Effector memory CD4-positive, alpha-beta T cell (primary cell): Measurements from ENCODE around the gene ARHGAP4.

Experiments
- DNase-seq, 3 donors: peaks; one replicate each; pipeline ENCODE4 v3.0.0-alpha.2; 2020
- H3K27ac ChIP-seq: 2 replicates; pipeline ENCODE4 v1.7.0; 2013; ENCODE audit warnings: mild to moderate bottlenecking, low read length, moderate library complexity; ENCODE audit not compliant: insufficient read depth, poor library complexity, severe bottlenecking
- H3K27me3 ChIP-seq: replicated peaks from 2 replicates; pipeline ENCODE4 v1.7.0; 2013; ENCODE audit warnings: mild to moderate bottlenecking, low read length; ENCODE audit not compliant: insufficient read depth, control insufficient read depth, poor library complexity, severe bottlenecking
- H3K36me3 ChIP-seq: 2 replicates; pipeline ENCODE4 v1.7.0; 2013; ENCODE audit warnings: mild to moderate bottlenecking, low read length, moderate library complexity; ENCODE audit not compliant: control insufficient read depth, insufficient read depth
- H3K4me1 ChIP-seq: 2 replicates; pipeline ENCODE4 v1.7.0; 2013; ENCODE audit warnings: low read length, mild to moderate bottlenecking; ENCODE audit not compliant: control insufficient read depth, insufficient read depth, poor library complexity, severe bottlenecking
- H3K4me3 ChIP-seq: 2 replicates; pipeline ENCODE4 v1.7.0; 2013; ENCODE audit warnings: low read length, low read depth, mild to moderate bottlenecking; ENCODE audit not compliant: insufficient read depth, poor library complexity, severe bottlenecking
- H3K9me3 ChIP-seq: 2 replicates; pipeline ENCODE4 v1.7.0; 2013; ENCODE audit warnings: mild to moderate bottlenecking, low read length, moderate library complexity; ENCODE audit not compliant: control insufficient read depth

ARHGAP4 gene

GRCh38 chrX:153944800-153945150 is 18.7 kb upstream of the ARHGAP4 start:
- peak overlapping the region; percentile 23 for H3K4me3 ChIP-seq
- H3K27ac ChIP-seq = no peak overlapping the region
- no peaks in the 10 kb centered on the region for H3K27me3 ChIP-seq
- H3K9me3 ChIP-seq = no peaks in the 10 kb centered on the region
- peaks cover 16% of the 10 kb centered on the region for H3K4me1 ChIP-seq
- DNase-seq = no peak
- H3K36me3 ChIP-seq = peaks cover 5% of the 10 kb centered on the region

- no peak for DNase-seq
- H3K4me3 ChIP-seq = peak within 1 kb of the TSS; percentile 23
- peaks cover 16% of the 10 kb centered on the region for H3K4me1 ChIP-seq
- H3K27ac ChIP-seq = peak within 1 kb of the TSS; percentile 28
- no peaks in the 10 kb centered on the region for H3K9me3 ChIP-seq
- no peaks in the 10 kb centered on the region for H3K27me3 ChIP-seq
- H3K36me3 ChIP-seq = peaks cover 4% of the 10 kb centered on the region
Observed at GRCh38 chrX:153944140-153944799, 18.2 kb upstream of the ARHGAP4 start, which contains the start of gene RENBP. RENBP (minus strand) TSS chrX:153944643; CDS start chrX:153944610, 33 bp downstream.

- DNase-seq = no peak
Observed at GRCh38 chrX:153941336-153942252, 15.5 kb upstream of the ARHGAP4 start.

GRCh38 chrX:153939573-153939972 is 13.5 kb upstream of the ARHGAP4 start:
- no peaks in the 10 kb centered on the region for H3K36me3 ChIP-seq
- no peaks in the 10 kb centered on the region for H3K9me3 ChIP-seq
- DNase-seq = no peak
- H3K27ac ChIP-seq = no peak overlapping the region
- H3K27me3 ChIP-seq = no peaks in the 10 kb centered on the region
- peaks cover 10% of the 10 kb centered on the region for H3K4me1 ChIP-seq
- H3K4me3 ChIP-seq = no peak overlapping the region

More at GRCh38 chrX:153941336-153942252, 15.5 kb upstream of the ARHGAP4 start:
- peaks cover 12% of the 10 kb centered on the region for H3K4me1 ChIP-seq
- no peak overlapping the region for H3K27ac ChIP-seq
- no peaks in the 10 kb centered on the region for H3K9me3 ChIP-seq
- no peaks in the 10 kb centered on the region for H3K27me3 ChIP-seq
- H3K4me3 ChIP-seq = no peak overlapping the region
- H3K36me3 ChIP-seq = no peaks in the 10 kb centered on the region

GRCh38 chrX:153938226-153938786 is 12.2 kb upstream of the ARHGAP4 start:
- Histone ChIP-seq H3K27me3 (no peaks in the 10 kb centered on the region), H3K27ac (no peak overlapping the region), H3K36me3 (no peaks in the 10 kb centered on the region), H3K4me3 (no peak overlapping the region), H3K4me1 (peaks cover 2% of the 10 kb centered on the region), H3K9me3 (no peaks in the 10 kb centered on the region)
- no peak for DNase-seq

GRCh38 chrX:153937056-153937455 is 11.0 kb upstream of the ARHGAP4 start:
- H3K27me3 ChIP-seq = no peaks in the 10 kb centered on the region
- DNase-seq = no peak
- H3K27ac ChIP-seq = no peak overlapping the region
- H3K36me3 ChIP-seq = peaks cover 5% of the 10 kb centered on the region
- no peaks in the 10 kb centered on the region for H3K9me3 ChIP-seq
- no peak overlapping the region for H3K4me3 ChIP-seq
- H3K4me1 ChIP-seq = peaks cover 2% of the 10 kb centered on the region

- no peak for DNase-seq
- peaks cover 2% of the 10 kb centered on the region for H3K4me1 ChIP-seq
- no peak overlapping the region for H3K4me3 ChIP-seq
- H3K27me3 ChIP-seq = no peaks in the 10 kb centered on the region
- H3K36me3 ChIP-seq = peaks cover 8% of the 10 kb centered on the region
- no peaks in the 10 kb centered on the region for H3K9me3 ChIP-seq
- H3K27ac ChIP-seq = no peak overlapping the region
Observed at GRCh38 chrX:153935326-153935851, 9.3 kb upstream of the ARHGAP4 start.

GRCh38 chrX:153934762-153935325 is 8.8 kb upstream of the ARHGAP4 start, which contains the start of gene NAA10:
NAA10 (minus strand) TSS chrX:153935037; CDS start chrX:153934904, 133 bp downstream.
- Histone ChIP-seq H3K4me3 (peak within 1 kb of the TSS; percentile 40), H3K36me3 (peaks cover 8% of the 10 kb centered on the region), H3K27ac (peak within 1 kb of the TSS; percentile 14), H3K27me3 (no peaks in the 10 kb centered on the region), H3K4me1 (peaks cover 2% of the 10 kb centered on the region), H3K9me3 (no peaks in the 10 kb centered on the region)
- peak; percentile 32 to 55 (median 53) for DNase-seq

GRCh38 chrX:153934148-153934761 is 8.2 kb upstream of the ARHGAP4 start:
- H3K4me1 ChIP-seq = peaks cover 3% of the 10 kb centered on the region
- peak overlapping the region; percentile 40 for H3K4me3 ChIP-seq
- H3K9me3 ChIP-seq = no peaks in the 10 kb centered on the region
- H3K27me3 ChIP-seq = no peaks in the 10 kb centered on the region
- H3K27ac ChIP-seq = peak overlapping the region; percentile 14
- peaks cover 8% of the 10 kb centered on the region for H3K36me3 ChIP-seq
- DNase-seq = no peak
